HTR-8/SVneo (cell line): Measurements from ENCODE around the gene SDCBP2.
A peak's percentile ranks its signal among the peaks of the same experiment; 100 is the strongest.

Source experiments
- DNase-seq: peaks from one replicate; pipeline ENCODE4 v3.0.0; 2011; ENCODE audit warnings: low spot score, mixed read lengths; ENCODE audit not compliant: insufficient read length
- FAIRE-seq: peaks from 2 replicates; lab custom pipeline; 2011; peaks lifted over from hg19 to GRCh38; lab: Jason Lieb, UNC

SDCBP2 gene

GRCh38 chr20:1280195-1281102 lies 48.5 kb downstream of the SDCBP2 start:
- FAIRE-seq (no peak), DNase-seq (no peak)

- no peak for FAIRE-seq
Observed at GRCh38 chr20:1278993-1279392, 49.9 kb downstream of the SDCBP2 start.

GRCh38 chr20:1277529-1278322 lies 51.2 kb downstream of the SDCBP2 start:
- DNase-seq (no peak), FAIRE-seq (peak; percentile 99)

More at GRCh38 chr20:1278993-1279392, 49.9 kb downstream of the SDCBP2 start:
- DNase-seq, result no peak

- DNase-seq (no peak), FAIRE-seq (no peak)
Observed at GRCh38 chr20:1275919-1276318, 53.0 kb downstream of the SDCBP2 start.

GRCh38 chr20:1274485-1275311 lies 54.2 kb downstream of the SDCBP2 start:
- DNase-seq, result no peak
- no peak for FAIRE-seq

- no peak for DNase-seq
- no peak for FAIRE-seq
Observed at GRCh38 chr20:1273366-1273765, 55.6 kb downstream of the SDCBP2 start.

GRCh38 chr20:1272368-1273100 lies 56.4 kb downstream of the SDCBP2 start:
- FAIRE-seq, result no peak
- DNase-seq, result no peak

- DNase-seq (no peak), FAIRE-seq (no peak)
Observed at GRCh38 chr20:1269850-1270249, 59.1 kb downstream of the SDCBP2 start.

- FAIRE-seq (no peak), DNase-seq (no peak)
Observed at GRCh38 chr20:1269235-1269634, 59.7 kb downstream of the SDCBP2 start.

- DNase-seq (no peak), FAIRE-seq (no peak)
Observed at GRCh38 chr20:1267809-1268374, 61.0 kb downstream of the SDCBP2 start.

- no peak for FAIRE-seq
- no peak for DNase-seq
Observed at GRCh38 chr20:1267161-1267560, 61.8 kb downstream of the SDCBP2 start.

GRCh38 chr20:1266167-1266973 lies 62.6 kb downstream of the SDCBP2 start, which contains the start of gene SNPH:
TSS of gene SNPH (plus strand) at chr20:1266294. CDS start at chr20:1296240, 29,946 bp downstream.
- DNase-seq (peak; percentile 78), FAIRE-seq (peak; percentile 33)

GRCh38 chr20:1265916-1266166 lies 63.1 kb downstream of the SDCBP2 start:
- no peak for FAIRE-seq
- DNase-seq, result no peak

- FAIRE-seq, result no peak
- DNase-seq, result no peak
Observed at GRCh38 chr20:1265226-1265915, 63.6 kb downstream of the SDCBP2 start.

GRCh38 chr20:1264727-1265126 lies 64.2 kb downstream of the SDCBP2 start:
- FAIRE-seq (no peak), DNase-seq (no peak)

- FAIRE-seq (no peak), DNase-seq (no peak)
Observed at GRCh38 chr20:1263853-1264252, 65.1 kb downstream of the SDCBP2 start.
